Hippocampal formation (tissue), 2 donors: Measurements from ENCODE around the gene RNFT2.

Source experiments
- DNase-seq, 2 donors: peaks; one replicate each; lab custom pipeline; 2025; lab: John Stamatoyannopoulos, UW

The RNFT2 gene, protein sequence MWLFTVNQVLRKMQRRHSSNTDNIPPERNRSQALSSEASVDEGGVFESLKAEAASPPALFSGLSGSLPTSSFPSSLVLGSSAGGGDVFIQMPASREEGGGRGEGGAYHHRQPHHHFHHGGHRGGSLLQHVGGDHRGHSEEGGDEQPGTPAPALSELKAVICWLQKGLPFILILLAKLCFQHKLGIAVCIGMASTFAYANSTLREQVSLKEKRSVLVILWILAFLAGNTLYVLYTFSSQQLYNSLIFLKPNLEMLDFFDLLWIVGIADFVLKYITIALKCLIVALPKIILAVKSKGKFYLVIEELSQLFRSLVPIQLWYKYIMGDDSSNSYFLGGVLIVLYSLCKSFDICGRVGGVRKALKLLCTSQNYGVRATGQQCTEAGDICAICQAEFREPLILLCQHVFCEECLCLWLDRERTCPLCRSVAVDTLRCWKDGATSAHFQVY

DNA sequence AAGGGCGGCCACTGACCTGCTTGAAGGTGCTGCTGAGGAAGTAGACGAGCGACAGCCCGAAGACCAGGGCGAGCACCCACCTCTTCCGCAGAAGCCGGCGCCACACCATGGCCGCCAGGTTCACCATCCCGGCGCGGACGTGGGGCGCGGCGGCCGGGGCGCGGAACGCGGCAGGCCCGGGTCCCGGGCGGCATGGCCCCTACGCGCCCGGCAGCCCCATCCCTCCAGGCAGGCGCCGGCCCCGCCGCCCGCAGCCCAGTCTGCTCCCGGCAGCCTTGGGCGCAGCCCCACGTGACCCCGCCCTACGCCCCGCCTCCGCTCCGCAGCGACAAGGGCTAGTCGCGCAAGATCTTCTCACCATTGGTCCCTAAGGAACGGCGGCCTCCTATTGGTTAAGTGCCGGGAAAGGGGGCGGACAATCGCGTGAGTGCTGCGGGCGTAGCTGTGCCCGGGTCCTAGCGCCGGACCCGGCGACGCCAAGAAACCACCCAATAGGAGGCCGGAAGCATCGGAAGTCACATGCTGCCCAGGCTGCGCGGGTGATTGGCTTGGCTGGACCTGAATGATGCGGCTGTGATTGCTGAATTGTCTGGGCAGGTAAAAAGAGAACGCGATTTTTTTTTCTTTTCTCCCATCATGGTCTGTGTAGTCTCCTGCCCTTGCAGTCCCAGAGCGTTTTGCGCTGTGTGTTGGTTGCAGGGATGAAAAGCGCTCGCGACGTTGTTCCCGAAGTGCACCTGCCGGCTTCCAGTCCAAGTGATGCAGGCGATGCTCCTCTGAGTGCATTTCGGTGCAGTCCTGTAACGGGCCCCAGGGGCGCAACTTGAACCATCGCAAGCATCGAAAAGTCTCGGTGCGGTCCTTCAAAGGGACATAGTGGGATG lies at the start of gene RNFT2, which contains the start of gene SPRING1:
Gene RNFT2, plus strand, starts transcription at position 542 of the 884 bp plus-strand sequence. CDS start 2,183 bp downstream, outside the sequence.
Gene SPRING1, minus strand, starts transcription at position 296 of the 884 bp plus-strand sequence. Its CDS starts 169 bp downstream, at position 127.
- DNase-seq = peak; percentile 99 to 100

DNA sequence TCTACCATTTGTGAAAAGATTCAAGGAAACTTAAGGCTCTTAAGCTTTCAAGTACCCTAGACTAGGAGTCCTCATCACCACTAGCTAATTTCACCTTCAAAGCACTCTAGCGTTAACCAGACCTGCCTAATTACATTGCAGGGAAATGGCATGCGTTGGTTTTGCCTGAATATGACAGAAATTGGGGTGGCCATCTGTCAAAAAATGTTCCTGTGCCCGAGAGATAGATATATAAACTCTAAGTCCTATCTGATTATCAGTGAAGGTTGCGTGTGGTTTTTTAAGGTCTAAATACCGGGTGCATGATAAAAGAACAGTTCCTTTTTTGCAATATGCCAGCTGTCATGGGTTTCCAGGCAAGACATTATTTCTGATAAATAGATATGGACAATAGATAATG lies 48.6 kb upstream of the RNFT2 start:
- DNase-seq = no peak

DNA sequence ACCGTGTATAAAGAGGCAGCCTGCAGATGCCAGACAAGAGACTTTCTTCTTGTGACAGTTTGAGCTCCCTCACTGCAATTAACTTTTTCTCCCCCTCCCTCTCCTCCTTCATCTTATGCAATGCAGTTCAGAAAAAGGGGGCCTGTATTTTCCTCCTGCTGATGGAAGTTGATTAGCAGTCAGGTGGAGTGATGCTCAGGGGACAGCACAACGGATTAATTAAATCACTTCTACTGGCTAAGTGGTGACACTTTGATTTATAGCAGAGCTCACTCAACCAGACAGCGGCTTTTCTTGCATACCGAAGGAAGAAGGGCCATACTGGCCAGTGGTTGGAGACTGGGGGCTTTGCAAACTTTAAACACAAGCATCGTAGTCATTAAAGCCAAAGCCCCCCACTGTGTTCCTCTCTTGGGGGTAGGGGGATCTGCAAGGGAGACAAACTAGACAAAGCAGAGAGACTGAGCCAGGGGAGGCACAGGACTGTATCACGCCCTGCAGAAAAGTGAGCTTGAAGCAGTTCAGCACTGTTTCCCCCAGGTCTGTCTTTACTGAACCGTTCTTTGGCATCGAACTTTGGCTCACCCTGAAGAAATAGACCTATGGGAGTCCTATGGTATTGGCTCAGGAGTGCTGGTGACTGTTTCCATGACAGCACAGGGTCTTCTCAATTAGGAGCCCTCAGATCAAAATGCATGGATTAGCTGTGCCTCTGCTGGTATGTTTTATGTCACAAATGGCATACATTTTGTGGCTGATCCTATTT lies 48.0 kb upstream of the RNFT2 start:
- DNase-seq = no peak

DNA sequence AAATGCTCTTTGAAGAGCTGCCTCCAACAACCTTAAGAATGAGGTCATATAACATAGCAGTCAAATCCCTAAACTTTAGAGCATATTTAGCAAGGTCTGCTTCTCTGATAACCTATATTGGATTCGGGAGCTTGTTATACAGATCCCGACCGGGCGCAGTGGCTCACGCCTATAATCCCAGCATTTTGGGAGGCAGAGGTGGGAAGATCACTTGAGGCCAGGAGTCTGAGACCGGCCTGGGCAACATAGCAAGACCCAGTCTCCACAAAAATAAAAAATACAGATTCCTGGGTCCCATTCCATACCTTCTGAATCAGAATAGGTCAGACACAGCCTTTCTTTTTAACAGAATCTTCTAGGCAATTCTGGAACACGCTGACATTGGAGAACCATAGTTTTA lies 46.9 kb upstream of the RNFT2 start:
- DNase-seq = no peak

DNA sequence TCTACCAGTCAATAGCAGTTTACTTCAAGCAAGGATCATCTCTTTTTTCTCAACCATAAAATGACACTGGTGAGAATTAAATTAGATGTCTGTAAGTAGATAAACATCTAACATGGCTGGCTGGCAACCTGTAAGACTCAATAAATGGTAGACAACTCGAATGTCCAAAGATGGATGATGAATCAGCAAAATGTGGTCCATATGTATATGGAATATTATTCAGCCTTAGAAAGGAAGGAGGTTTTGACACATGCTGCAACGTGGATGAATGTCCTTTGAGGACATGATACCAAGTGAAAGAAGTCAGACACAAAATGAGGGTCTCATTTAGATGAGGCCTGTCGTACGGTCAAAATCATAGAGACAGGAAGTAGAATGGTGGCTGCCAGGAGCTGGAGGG lies 46.5 kb upstream of the RNFT2 start:
- DNase-seq = no peak

DNA sequence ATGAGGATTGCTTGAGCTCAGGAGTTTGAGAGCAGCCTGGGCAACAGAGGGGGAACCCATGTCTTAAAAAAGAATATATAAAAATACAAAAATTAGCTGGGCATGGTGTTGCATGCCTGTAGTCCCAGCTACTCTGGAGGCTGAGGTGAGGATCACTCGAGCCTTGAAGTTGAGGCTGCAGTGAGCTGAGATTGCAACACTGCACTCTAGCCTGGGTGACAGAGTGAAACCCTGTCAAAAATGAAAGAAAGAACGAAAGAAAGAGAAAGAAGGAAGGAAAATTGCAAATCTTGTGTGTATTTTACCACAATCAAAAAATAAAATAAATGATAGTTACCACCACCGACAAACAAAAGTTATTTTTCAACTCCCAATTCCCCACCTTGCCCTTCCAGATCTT lies 45.5 kb upstream of the RNFT2 start:
- DNase-seq = no peak

DNA sequence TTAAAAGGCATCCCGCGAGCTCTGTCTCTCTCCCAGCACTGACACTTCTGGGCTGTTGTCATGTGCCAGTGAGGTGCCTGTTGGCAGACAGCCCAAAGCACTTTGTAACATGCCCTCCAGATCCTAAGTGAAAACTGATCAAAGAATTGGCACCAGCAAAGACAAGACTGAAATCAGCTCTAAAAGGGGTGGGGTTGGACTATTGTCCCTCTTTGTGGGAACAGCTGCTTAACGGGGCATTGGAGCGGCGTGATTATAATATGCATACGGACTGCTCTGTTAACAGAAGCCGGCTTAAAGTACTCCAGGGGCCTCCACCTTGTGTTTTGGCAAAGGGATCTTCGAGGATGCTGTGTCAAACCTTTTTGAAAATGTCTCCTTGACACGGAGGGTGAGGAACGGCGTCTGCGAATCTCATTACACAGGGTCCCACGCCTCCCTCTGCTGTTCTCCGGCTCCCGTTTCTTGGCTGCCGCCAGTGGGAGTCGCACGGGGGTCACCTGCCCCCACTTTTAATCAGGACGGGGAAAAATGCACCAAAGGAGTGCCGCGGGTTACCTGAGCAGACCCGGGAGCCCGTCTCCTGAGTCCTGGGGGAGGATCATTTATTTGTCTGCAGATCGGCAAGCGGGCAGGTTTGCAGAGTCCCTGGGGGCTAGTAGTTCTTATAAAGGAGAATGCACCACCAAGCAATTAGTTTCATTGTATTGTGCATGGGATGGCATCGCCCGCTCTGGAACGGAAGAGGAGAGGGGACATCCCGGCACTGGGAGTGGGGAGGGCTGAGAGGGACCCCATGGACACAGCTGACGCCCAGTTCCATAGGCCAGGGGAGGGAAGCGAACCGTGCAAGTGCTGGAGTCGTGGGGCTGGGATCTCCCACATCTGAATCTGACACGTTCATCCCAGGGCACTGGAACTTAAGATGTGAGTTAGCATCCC lies 44.6 kb upstream of the RNFT2 start:
- no peak for DNase-seq

DNA sequence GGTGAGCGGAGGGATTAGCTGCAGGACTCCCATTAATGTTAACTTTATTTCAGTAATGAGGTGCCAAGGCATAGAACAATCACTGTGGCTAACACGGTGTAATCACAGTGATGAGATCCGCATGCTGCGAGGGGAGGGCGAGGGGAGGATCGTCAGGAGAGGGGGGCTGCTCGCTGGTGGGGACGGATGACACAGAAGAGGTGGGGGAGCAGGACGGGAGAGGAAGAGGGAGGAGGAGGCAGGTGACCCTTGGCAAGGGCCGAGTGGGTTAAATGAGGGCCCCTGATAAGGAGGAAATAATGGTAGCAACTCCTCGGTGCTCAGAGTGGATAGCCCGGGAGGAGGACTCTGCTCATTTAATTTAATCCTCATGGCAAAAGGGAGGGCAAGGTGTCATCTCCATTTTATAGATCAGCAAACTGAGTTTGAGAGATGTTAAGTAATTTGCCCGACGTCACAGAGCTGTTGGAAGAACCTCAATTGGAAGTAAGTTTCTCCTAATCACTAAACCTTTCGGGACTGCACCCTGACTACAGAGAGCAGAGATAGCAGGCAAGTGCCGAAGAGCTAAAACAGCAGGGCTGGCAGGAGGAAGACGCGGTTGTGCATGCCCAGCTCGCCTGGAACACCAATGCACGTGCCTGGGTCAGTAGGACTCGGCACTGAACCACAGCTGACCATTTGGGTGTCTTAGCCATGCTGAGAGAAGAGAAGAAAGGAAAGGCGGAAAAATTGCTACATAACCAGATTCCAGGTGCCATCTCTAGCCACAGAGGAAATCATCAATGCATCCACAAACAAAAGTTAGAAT lies 43.3 kb upstream of the RNFT2 start:
- no peak for DNase-seq

DNA sequence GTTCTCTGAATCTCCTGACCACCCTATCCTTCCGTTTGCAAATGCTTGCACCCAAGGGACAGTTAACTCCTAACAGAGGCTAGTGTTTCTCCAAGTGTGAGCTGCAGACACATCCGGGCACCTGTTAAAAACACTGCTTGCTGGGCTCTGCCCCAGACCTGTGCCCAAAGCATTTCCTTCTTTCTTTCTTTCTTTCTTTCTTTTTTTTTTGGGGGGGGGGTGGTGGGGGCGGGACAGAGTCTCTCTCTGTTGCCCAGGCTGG lies 42.7 kb upstream of the RNFT2 start:
- DNase-seq = no peak

DNA sequence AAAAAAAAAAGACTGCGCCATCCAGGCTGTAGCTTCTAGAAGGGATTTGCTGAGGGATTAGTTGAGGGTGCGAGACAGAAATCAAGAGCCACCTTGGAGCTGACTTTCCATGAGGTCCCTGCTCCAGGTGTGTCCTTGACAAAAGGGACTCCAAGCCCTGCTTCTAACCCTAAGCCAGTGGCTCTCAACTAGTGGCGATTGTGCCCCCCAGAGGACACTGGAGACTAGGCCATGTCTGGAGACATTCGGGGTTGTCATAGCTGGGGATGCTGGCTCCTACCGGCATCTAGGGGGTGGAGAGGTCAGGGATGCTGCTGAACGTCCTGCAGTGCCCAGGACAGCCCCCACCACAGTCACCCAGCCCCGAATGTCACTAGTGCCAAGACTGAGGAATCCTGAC lies 40.8 kb upstream of the RNFT2 start:
- DNase-seq = no peak

DNA sequence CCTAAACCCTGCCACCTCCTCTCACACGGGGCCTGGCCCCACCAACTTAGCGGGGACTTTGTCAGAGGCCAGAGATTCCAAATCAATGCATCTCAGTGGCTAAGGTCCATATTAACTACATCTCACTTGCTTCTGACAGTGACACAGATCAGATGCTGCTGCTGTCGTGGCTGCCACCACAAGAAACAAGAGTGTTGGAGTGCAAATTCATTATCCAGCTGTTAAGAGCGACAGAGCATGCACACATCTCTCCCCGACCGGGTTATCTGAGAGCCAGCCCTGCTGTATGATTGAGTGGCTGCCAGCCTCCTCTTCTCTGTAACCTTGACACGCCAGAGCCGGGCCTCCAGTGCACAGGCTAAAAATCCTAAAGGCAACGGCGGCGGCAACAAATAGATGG lies 40.4 kb upstream of the RNFT2 start:
- DNase-seq = no peak

DNA sequence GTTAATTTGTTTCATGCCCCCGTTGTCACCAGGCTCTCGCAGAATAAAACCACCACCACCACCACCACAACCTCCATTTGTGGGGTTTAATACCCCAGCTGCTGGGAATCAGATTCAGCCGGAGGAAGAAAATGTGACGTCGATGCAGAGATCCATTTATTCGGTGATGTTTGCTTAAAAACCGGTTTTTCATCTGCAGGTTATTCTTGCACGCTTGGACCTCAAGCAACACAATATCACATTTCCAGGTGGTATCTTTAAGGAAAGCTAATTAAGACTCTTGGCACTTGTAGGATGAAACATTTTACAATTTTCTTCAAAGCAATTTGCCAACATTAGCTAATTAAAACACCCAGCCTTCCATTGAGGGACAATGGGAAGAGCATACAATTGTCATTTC lies 40.0 kb upstream of the RNFT2 start:
- no peak for DNase-seq

DNA sequence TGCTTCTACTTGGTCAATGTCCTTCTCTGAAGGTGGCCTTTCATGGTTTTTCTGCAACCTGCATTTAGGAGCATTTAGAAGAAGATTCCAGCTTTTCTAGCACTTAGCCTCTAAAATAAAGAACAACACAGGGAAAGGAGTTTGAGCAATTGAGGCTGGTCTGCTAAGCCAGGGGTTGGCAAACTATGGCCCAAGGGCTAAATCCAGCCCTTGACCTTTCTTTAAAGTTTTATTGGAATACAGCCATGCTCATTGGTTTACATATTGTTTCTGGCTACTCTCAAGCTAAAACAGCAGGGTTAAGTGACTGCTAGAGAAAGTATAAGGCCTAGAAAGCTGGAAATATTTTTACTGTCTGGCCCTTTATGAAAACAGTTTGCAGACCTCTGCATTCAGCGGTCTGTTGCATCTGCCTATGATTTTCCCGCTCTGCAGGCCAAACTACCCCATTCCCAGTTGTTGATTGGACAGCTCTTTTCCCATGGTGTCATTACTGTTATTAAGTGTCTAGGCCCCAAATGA lies 39.5 kb upstream of the RNFT2 start:
- no peak for DNase-seq

DNA sequence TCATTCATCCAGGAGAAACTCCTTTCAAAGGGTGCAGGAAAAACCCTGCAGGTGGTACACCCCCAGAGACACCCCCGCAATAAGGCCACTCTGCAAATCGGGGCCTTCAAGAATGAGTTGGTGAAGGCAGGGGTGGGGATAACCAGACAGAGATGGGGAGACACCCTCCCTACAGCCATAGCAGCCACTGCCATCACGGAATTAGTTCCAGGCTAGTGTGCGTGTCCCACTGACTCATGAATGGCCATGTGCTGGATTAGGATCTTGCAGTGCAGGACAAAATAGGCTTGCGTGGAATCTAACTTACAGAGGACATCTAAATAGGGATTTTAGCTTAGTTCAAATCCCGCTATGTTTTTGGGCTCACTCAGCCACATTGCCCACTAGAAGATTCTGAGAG lies 38.0 kb upstream of the RNFT2 start:
- no peak for DNase-seq

DNA sequence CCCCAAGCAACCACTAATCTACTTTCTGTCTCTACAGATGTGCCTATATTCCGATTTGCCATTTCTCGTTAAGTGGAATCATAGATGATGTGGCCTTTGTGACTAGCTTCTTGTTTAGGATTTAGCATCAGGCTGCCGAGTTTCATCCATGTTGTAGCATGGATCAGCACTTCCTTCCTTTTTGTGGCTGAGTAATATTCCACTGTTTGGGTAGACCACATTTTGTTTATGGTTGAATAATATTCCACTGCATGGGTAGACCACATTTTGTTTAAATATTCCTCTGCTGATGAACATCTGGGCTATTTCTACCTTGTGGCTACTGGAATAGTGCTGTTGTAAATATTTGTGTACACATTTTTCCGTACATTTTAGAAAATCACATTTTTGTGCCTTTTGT lies 36.7 kb upstream of the RNFT2 start:
- DNase-seq = no peak

DNA sequence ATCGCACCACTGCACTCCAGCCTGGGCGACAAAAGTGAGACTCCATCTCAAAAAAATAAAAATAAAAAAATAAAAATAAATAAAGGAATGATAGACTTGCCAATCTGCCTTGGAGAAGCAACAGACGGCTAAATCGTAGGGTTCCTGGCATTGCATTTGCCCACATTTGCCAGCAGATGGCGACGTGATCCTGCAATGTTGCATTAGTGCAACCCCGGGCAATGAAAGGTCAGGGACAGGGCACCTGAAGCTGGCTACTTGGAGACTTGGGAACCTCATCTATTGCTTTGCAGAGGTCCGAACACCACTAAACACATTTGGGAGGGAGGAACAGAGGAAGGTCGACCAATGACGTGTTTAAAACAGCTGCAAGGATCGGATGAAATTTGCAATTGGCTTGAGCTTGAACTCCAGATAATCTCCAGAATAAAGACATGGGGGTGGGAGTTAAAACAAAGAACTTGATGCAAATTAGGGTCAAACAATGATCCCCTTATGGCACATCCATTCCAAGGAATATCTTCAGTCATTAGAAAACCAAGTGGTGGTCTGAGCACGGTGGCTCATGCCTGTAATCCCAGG lies 34.8 kb upstream of the RNFT2 start:
- peak; percentile 39 to 67 for DNase-seq

DNA sequence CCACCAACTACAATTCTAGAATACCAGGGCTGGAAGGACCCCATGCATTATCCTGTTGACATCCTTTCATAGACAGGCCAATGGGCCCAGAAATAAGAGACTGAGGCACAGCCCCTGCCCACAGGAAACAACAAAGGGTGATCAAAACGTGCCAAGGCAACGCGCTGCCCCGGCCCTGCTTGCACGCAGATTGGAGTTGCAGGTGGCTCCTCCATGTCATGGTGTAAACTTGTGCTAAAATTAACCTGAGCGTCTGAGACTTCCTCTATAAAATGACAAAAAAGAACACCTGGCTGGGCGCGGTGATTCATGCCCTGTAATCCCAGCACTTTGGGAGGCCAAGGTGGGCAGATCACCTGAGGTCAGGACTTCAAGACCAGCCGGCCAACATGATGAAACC lies 30.4 kb upstream of the RNFT2 start:
- no peak for DNase-seq

DNA sequence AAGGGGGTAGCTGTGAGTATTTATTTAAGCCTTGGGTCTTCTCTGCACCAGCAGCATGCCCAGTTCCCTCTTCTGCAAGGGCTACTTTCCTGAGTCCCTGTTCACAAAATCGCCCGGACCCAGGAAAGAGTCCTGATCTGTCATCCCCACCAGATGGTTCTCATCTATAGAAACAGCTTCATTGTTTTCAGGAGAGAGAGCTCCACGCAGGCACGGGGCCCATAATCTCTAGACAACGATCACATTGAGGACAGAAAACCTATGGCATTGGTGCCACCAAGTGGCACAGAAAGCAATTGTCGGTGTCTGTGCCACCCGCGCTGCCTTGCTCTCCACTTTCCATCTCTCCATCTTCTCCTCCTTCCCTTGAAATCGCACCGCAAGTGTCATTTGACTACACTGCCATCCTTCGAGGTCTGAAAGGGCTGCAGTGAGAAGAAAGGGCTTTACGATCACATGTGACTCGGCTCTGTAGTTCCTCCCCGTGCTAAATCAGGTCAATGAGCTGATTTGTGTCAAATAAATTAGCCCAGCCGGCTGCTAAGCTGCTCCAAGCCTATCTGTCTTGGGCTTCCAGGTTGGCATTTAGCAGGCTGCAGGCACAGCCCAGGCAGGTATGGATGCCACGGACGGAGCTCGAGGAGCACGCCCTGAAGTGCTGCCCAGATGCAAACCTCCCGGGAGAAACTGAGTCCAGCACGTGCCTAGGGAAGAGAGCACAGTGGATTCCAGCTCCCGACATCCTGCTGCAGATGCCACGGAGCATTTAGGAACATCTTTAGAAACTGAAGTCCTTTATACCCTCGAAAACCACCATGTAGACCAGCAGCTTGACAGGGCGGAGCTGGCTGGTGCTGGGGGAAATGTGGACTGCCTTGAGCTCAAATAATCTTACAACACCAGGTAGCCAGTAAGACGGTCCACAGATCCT lies 29.0 kb upstream of the RNFT2 start:
- peak; percentile 85 to 95 for DNase-seq

DNA sequence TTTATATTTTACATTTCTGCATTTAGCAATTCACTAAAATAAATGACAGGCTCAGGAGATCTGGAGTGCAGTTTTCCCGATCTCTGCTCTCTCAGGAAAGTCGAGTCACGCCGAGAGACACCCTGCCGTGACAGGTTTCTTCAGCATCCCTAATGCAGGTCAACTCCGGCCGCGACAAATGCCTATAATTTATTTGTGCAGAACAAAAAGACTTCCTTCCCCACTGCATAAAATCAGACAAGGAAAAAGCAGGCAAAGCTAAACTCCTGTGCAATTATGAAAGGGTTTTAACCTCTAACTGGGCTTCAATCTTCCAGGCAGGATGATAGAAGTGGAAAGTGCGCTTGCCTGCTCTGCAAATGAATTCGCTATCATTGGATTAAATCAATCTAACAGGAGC lies 28.3 kb upstream of the RNFT2 start:
- no peak for DNase-seq
